HepG2 (cell line): Measurements from ENCODE around the gene BAHCC1. TPM values are rescaled to one million over a fixed set of nuclear protein-coding genes. Genes with fewer than 3 reads are reported as not detected.

Experiments
- CHD2 ChIP-seq: IDR thresholded peaks from 2 replicates; pipeline ENCODE4 v1.6.1; 2011; ENCODE audit warnings: low read depth, low read length, improper control_type of control experiment
- CSRNP1 ChIP-seq: sonication (generic); formaldehyde crosslinking; IDR thresholded peaks from 2 replicates; pipeline ENCODE4 v1.8.1; 2023; ENCODE audit warnings: mild to moderate bottlenecking, missing genetic modification reagents
- FLYWCH1 ChIP-seq: sonication (generic); formaldehyde crosslinking; IDR thresholded peaks from 2 replicates; pipeline ENCODE4 v1.8.1; 2023; ENCODE audit warnings: mild to moderate bottlenecking, missing genetic modification reagents
- HNF1A ChIP-seq, 2 experiments: sonication (generic) in 1 of 2; formaldehyde crosslinking in 1 of 2; IDR thresholded peaks; 2 replicates each; pipeline versions ENCODE4 v1.4.0 to v1.6.1; 2016 to 2020; ENCODE audit warnings: borderline replicate concordance in 1 of 2, low read depth in 1 of 2, mild to moderate bottlenecking in 1 of 2, missing genetic modification reagents in 1 of 2
- HNRNPH1 ChIP-seq: fragments of 200-400 bp; formaldehyde crosslinking; optimal IDR thresholded peaks from 2 replicates; pipeline ENCODE3; 2017; ENCODE audit warnings: mild to moderate bottlenecking, low read depth, low read length
- MAX ChIP-seq: IDR thresholded peaks from 2 replicates; pipeline ENCODE4 v1.6.1; 2012; ENCODE audit warnings: inconsistent platforms
- MYC ChIP-seq: sonication (generic); formaldehyde crosslinking; IDR thresholded peaks from 2 replicates; pipeline ENCODE4 v1.9.0; 2021; ENCODE audit warnings: missing genetic modification reagents, borderline replicate concordance
- MYPOP ChIP-seq: sonication (generic); formaldehyde crosslinking; IDR thresholded peaks from 2 replicates; pipeline ENCODE4 v1.8.1; 2023; ENCODE audit warnings: mild to moderate bottlenecking, moderate library complexity, missing genetic modification reagents
- RBM39 ChIP-seq: fragments of 200-400 bp; formaldehyde crosslinking; IDR thresholded peaks from one replicate; pipeline ENCODE4 v1.6.1; 2018; ENCODE audit warnings: antibody characterized with exemption, mild to moderate bottlenecking, low read depth, low read length; ENCODE audit not compliant: poor library complexity, severe bottlenecking
- ZFX ChIP-seq: sonication (generic); formaldehyde crosslinking; IDR thresholded peaks from 2 replicates; pipeline ENCODE4 v1.4.0; 2020; ENCODE audit warnings: mild to moderate bottlenecking, low read depth, missing genetic modification reagents, moderate library complexity
- ZNF329 ChIP-seq: sonication (generic); formaldehyde crosslinking; IDR thresholded peaks from 2 replicates; pipeline ENCODE4 v1.9.0; 2021; ENCODE audit warnings: low read depth, mild to moderate bottlenecking, missing genetic modification reagents
- ZNF331 ChIP-seq: sonication (generic); formaldehyde crosslinking; IDR thresholded peaks from 2 replicates; pipeline ENCODE4 v1.4.0; 2020; ENCODE audit warnings: missing genetic modification reagents
- ZNF468 ChIP-seq: sonication (generic); formaldehyde crosslinking; IDR thresholded peaks from 2 replicates; pipeline ENCODE4 v1.8.0; 2022; ENCODE audit warnings: mild to moderate bottlenecking, moderate library complexity, missing genetic modification reagents
- ZNF772 ChIP-seq: sonication (generic); formaldehyde crosslinking; IDR thresholded peaks from 2 replicates; pipeline ENCODE4 v1.5.0; 2020; ENCODE audit warnings: mild to moderate bottlenecking, missing genetic modification reagents
- ZNF800 ChIP-seq: sonication (generic); formaldehyde crosslinking; IDR thresholded peaks from 2 replicates; pipeline ENCODE4 v1.4.0; 2020; ENCODE audit warnings: missing genetic modification reagents
- polyA plus RNA-seq, 8 experiments: library from polyadenylated mRNA; depleted of rRNA in 3 of 8; stranded (reverse) in 7 of 8; unstranded in 1 of 8; fragments of >200 nt; fragmentation: Illumina TruSeq in 4 of 8; extraction: Trizol in 4 of 8; gene quantifications; 2 replicates each; pipeline versions ENCODE4 v1.2.1 to v1.2.3, GENCODE V29; 2011 to 2016; ENCODE audit warnings: low read depth in 4 of 8, missing spikeins in 1 of 8, mixed read lengths in 1 of 8; ENCODE audit not compliant: insufficient read depth in 1 of 8
- total RNA-seq, 5 experiments: library from RNA; depleted of rRNA; stranded (reverse); fragments of >200 nt; fragmentation: Illumina TruSeq; extraction: Trizol; gene quantifications; 2 replicates each; pipeline ENCODE4 v1.2.3, GENCODE V29; 2016; ENCODE audit warnings: low read depth in 1 of 5

BAHCC1 gene
- total and polyA plus RNA-seq, 2 of the 13 experiments (the other 11 are each of a cell fraction or from before 2014, with no cell fraction given): 1.4 to 1.7 TPM

- peak; percentile 86; the same call in 1 of the 2 replicates for TF ChIP-seq ZNF800 (CRISPR knock-in tag)
- peak; percentile 53; the same call in 1 of the 2 replicates for TF ChIP-seq CSRNP1 (CRISPR knock-in tag)
- TF ChIP-seq MYPOP: peak; percentile 64
- no peak for TF ChIP-seq FLYWCH1 (CRISPR knock-in tag)
- TF ChIP-seq ZNF329 (CRISPR knock-in tag): no peak
- 0 out of 2 replicates have a peak, but pooled peaks have one; percentile 34 for TF ChIP-seq MAX
- no peak for TF ChIP-seq CHD2
- 0 out of 2 replicates have a peak, but pooled peaks have one; percentile 6 for TF ChIP-seq ZNF331
- no peak for TF ChIP-seq HNRNPH1
- no peak for TF ChIP-seq MYC (CRISPR knock-in tag)
- TF ChIP-seq ZNF468 (CRISPR knock-in tag): no peak
- TF ChIP-seq HNF1A (IDR thresholded peaks at IDR 0.05; ENCODE audit: low read depth): no peak
- no peak for TF ChIP-seq HNF1A (CRISPR knock-in tag; IDR thresholded peaks at IDR 0.05; ENCODE audit: borderline replicate concordance)
- peak; percentile 63 for TF ChIP-seq ZFX (CRISPR knock-in tag)
- TF ChIP-seq ZNF772: no peak
- TF ChIP-seq RBM39: peak; percentile 25
Measured at GRCh38 chr17:81400154-81400977, 5.1 kb downstream of the BAHCC1 start (continued).
